ENCODE data around the gene CCDC175. TPM values are rescaled to one million over a fixed set of nuclear protein-coding genes. Genes with fewer than 3 reads are reported as not detected.

The CCDC175 gene
- total and polyA plus RNA-seq, 4 donors = not detected

- no peak for DNase-seq (ENCODE audit: low spot score)
- 89% methylated on average over 1 of the region's 1 CpG for WGBS
- H3K4me3 ChIP-seq (ENCODE audit: low read depth in 1 of 3, low read length in 3 of 3) = no peak overlapping the region
- H3K36me3 ChIP-seq (ENCODE audit: control insufficient read depth in 4 of 4, insufficient read depth in 3 of 4, low read depth in 1 of 4, low read length in 3 of 4) = peaks cover 2 to 66% (median 26%) of the 10 kb centered on the region in 4 donors
- H3K9me3 ChIP-seq (ENCODE audit: control insufficient read depth in 4 of 4, low read length in 3 of 4) = no peaks in the 10 kb centered on the region
- peaks cover 0 to 4% (median 0%) of the 10 kb centered on the region in 4 donors for H3K4me1 ChIP-seq (ENCODE audit: control insufficient read depth in 4 of 4, insufficient read depth in 4 of 4, low read length in 3 of 4)
- no peak overlapping the region for H3K27ac ChIP-seq (ENCODE audit: low read depth in 1 of 2, low read length in 2 of 2)
- H3K27me3 ChIP-seq (ENCODE audit: control insufficient read depth in 4 of 4, insufficient read depth in 4 of 4, low read length in 3 of 4) = no peaks in the 10 kb centered on the region
- no peak overlapping the region for H3K9ac ChIP-seq (ENCODE audit: low read depth in 1 of 2, low read length in 2 of 2)
- TF ChIP-seq NR2F2 (IDR thresholded peaks at IDR 0.05) (no peak), HNF4A (conservative IDR thresholded peaks at IDR 0.05) (no peak), JUND (IDR thresholded peaks at IDR 0.05) (no peak), CTCF (IDR thresholded peaks at IDR 0.05; ENCODE audit: low read depth, low read length, missing input control) (no peak), ATF3 (IDR thresholded peaks at IDR 0.05) (no peak), EGR1 (IDR thresholded peaks at IDR 0.05; ENCODE audit: low read depth in 2 of 2) (no peak), FOXA2 (IDR thresholded peaks at IDR 0.05) (no peak), REST (IDR thresholded peaks at IDR 0.05) (no peak), GABPA (IDR thresholded peaks at IDR 0.05 in 1 of 2, conservative IDR thresholded peaks at IDR 0.05 in 1 of 2) (no peak), RXRA (IDR thresholded peaks at IDR 0.05) (no peak)
Observed at GRCh38 chr14:59492384-59492783, 84.2 kb downstream of the CCDC175 start.

- H3K4me1 ChIP-seq (ENCODE audit: control insufficient read depth in 4 of 4, insufficient read depth in 4 of 4, low read length in 3 of 4) = peaks cover 0 to 11% (median 3%) of the 10 kb centered on the region in 4 donors
- H3K9me3 ChIP-seq (ENCODE audit: control insufficient read depth in 4 of 4, low read length in 3 of 4) = no peaks in the 10 kb centered on the region
- DNase-seq (ENCODE audit: low spot score) = no peak
- no peak overlapping the region for H3K9ac ChIP-seq (ENCODE audit: low read depth in 1 of 2, low read length in 2 of 2)
- H3K36me3 ChIP-seq (ENCODE audit: control insufficient read depth in 4 of 4, insufficient read depth in 3 of 4, low read depth in 1 of 4, low read length in 3 of 4) = peaks cover 2 to 57% (median 26%) of the 10 kb centered on the region in 4 donors
- no peak overlapping the region for H3K27ac ChIP-seq (ENCODE audit: low read depth in 1 of 2, low read length in 2 of 2)
- 92% methylated on average over 3 of the region's 3 CpGs for WGBS
- no peak overlapping the region for H3K4me3 ChIP-seq (ENCODE audit: low read depth in 1 of 3, low read length in 3 of 3)
- TF ChIP-seq ATF3 (IDR thresholded peaks at IDR 0.05) (no peak), CTCF (IDR thresholded peaks at IDR 0.05; ENCODE audit: low read depth, low read length, missing input control) (no peak), GABPA (IDR thresholded peaks at IDR 0.05 in 1 of 2, conservative IDR thresholded peaks at IDR 0.05 in 1 of 2) (no peak), RAD21 (IDR thresholded peaks at IDR 0.05) (no peak), HNF4A (conservative IDR thresholded peaks at IDR 0.05) (no peak), EGR1 (IDR thresholded peaks at IDR 0.05; ENCODE audit: low read depth in 2 of 2) (no peak), MAX (IDR thresholded peaks at IDR 0.05) (no peak), FOXA2 (IDR thresholded peaks at IDR 0.05) (no peak), SP1 (IDR thresholded peaks at IDR 0.05) (no peak), RXRA (IDR thresholded peaks at IDR 0.05) (no peak)
- H3K27me3 ChIP-seq (ENCODE audit: control insufficient read depth in 4 of 4, insufficient read depth in 4 of 4, low read length in 3 of 4) = no peaks in the 10 kb centered on the region
Observed at GRCh38 chr14:59490756-59491155, 85.9 kb downstream of the CCDC175 start.
